ENCODE results near the gene ZMAT5.

Gene ZMAT5

GRCh38 chr22:29767171-29768051, 604 bp upstream of the ZMAT5 start, which contains the start of gene UQCR10:
TSS of gene UQCR10 (plus strand) at chr22:29767369. CDS start at chr22:29767399, 30 bp downstream.
- no peaks in the 10 kb centered on the region for H3K27me3 ChIP-seq
- H3K4me2 ChIP-seq, result peak within 1 kb of the TSS; percentile 79 to 95 (median 92)
- H3K4me3 ChIP-seq, result peak within 1 kb of the TSS; percentile 77 to 93 (median 84)
- H3K27ac ChIP-seq, result peak within 1 kb of the TSS; percentile 84 to 96 (median 90)
- H4K20me1 ChIP-seq, result peaks cover 0 to 24% (median 0%) of the 10 kb centered on the region in 11 experiments; a peak in 4 of 22 replicates
- peaks cover 35 to 48% (median 40%) of the 10 kb centered on the region in 10 experiments for H3K4me1 ChIP-seq
- peak within 1 kb of the TSS; percentile 84 to 94 (median 90) for H3K9ac ChIP-seq
- no peak for TF ChIP-seq Cebpa-rat (IDR thresholded peaks at IDR 0.05)
- H3K9me3 ChIP-seq (replicated peaks in 1 of 11), result no peaks in the 10 kb centered on the region
- peaks cover 23 to 37% (median 28%) of the 10 kb centered on the region in 11 experiments for H3K36me3 ChIP-seq

- no peaks in the 10 kb centered on the region for H3K9me3 ChIP-seq (replicated peaks in 1 of 11)
- peaks cover 0 to 24% (median 0%) of the 10 kb centered on the region in 11 experiments; a peak in 4 of 22 replicates for H4K20me1 ChIP-seq
- H3K27me3 ChIP-seq, result no peaks in the 10 kb centered on the region
- H3K36me3 ChIP-seq, result peaks cover 19 to 29% (median 23%) of the 10 kb centered on the region in 11 experiments
- H3K9ac ChIP-seq, result peak overlapping the region; percentile 84 to 94 (median 90)
- H3K4me1 ChIP-seq, result peaks cover 35 to 49% (median 40%) of the 10 kb centered on the region in 10 experiments
- H3K4me3 ChIP-seq, result peak overlapping the region; percentile 77 to 93 (median 84)
- H3K27ac ChIP-seq, result peak overlapping the region; percentile 84 to 96 (median 90)
- no peak for TF ChIP-seq Cebpa-rat (IDR thresholded peaks at IDR 0.05)
- peak overlapping the region; percentile 78 to 95 (median 92) for H3K4me2 ChIP-seq
Measured at GRCh38 chr22:29765905-29766631, 739 bp downstream of the ZMAT5 start.

GRCh38 chr22:29762263-29762662, 4.5 kb downstream of the ZMAT5 start:
- TF ChIP-seq Cebpa-rat (IDR thresholded peaks at IDR 0.05), result no peak
- Histone ChIP-seq H3K9me3 (replicated peaks in 1 of 11) (no peaks in the 10 kb centered on the region), H3K4me3 (no peak overlapping the region), H3K4me2 (no peak overlapping the region), H3K9ac (no peak overlapping the region), H3K36me3 (no peaks in the 10 kb centered on the region), H3K4me1 (peaks cover 44 to 67% (median 58%) of the 10 kb centered on the region in 10 experiments), H3K27ac (no peak overlapping the region), H4K20me1 (peaks cover 0 to 24% (median 0%) of the 10 kb centered on the region in 11 experiments; a peak in 2 of 22 replicates), H3K27me3 (no peaks in the 10 kb centered on the region)

GRCh38 chr22:29758959-29759358, 7.8 kb downstream of the ZMAT5 start:
- peak in 4 of 11 experiments; percentile 36 to 78 (median 46); a peak in 3 of 22 replicates for TF ChIP-seq Cebpa-rat (IDR thresholded peaks at IDR 0.05)
- peaks cover 0 to 35% (median 0%) of the 10 kb centered on the region in 11 experiments; a peak in 2 of 22 replicates for H4K20me1 ChIP-seq
- H3K9ac ChIP-seq, result peak overlapping the region; percentile 47 to 82 (median 74)
- no peaks in the 10 kb centered on the region for H3K27me3 ChIP-seq
- H3K4me1 ChIP-seq, result peaks cover 36 to 78% (median 68%) of the 10 kb centered on the region in 10 experiments
- peaks cover 0 to 6% (median 0%) of the 10 kb centered on the region in 11 experiments; a peak in 3 of 22 replicates for H3K36me3 ChIP-seq
- peak overlapping the region; percentile 43 to 91 (median 82) for H3K4me2 ChIP-seq
- peak overlapping the region in 10 of 11 experiments; percentile 11 to 91 (median 80); a peak in 19 of 22 replicates for H3K27ac ChIP-seq
- no peaks in the 10 kb centered on the region for H3K9me3 ChIP-seq (replicated peaks in 1 of 11)
- peak overlapping the region in 6 of 10 experiments; percentile 6 to 34 (median 28); a peak in 8 of 20 replicates for H3K4me3 ChIP-seq

GRCh38 chr22:29758068-29758622, 8.7 kb downstream of the ZMAT5 start:
- H3K27ac ChIP-seq, result peak overlapping the region in 9 of 11 experiments; percentile 37 to 91 (median 80); a peak in 17 of 22 replicates
- peak overlapping the region; percentile 43 to 91 (median 82); a peak in 21 of 22 replicates for H3K4me2 ChIP-seq

GRCh38 chr22:29757096-29757495, 9.7 kb downstream of the ZMAT5 start:
- no peaks in the 10 kb centered on the region for H3K9me3 ChIP-seq (replicated peaks in 1 of 11)
- H3K36me3 ChIP-seq, result peaks cover 0 to 15% (median 0%) of the 10 kb centered on the region in 11 experiments; a peak in 5 of 22 replicates
- peak overlapping the region in 5 of 11 experiments; percentile 3 to 82 (median 77); a peak in 6 of 22 replicates for H3K9ac ChIP-seq
- H3K4me1 ChIP-seq, result peaks cover 34 to 94% (median 83%) of the 10 kb centered on the region in 10 experiments
- no peak for TF ChIP-seq Cebpa-rat (IDR thresholded peaks at IDR 0.05)
- H3K27me3 ChIP-seq, result no peaks in the 10 kb centered on the region
- H4K20me1 ChIP-seq, result peaks cover 0 to 35% (median 0%) of the 10 kb centered on the region in 11 experiments; a peak in 2 of 22 replicates
- H3K4me3 ChIP-seq, result no peak overlapping the region
- H3K4me2 ChIP-seq, result peak overlapping the region in 9 of 11 experiments; percentile 58 to 91 (median 82); a peak in 18 of 22 replicates
- H3K27ac ChIP-seq, result peak overlapping the region in 6 of 11 experiments; percentile 80 to 91 (median 85); a peak in 11 of 22 replicates

More at GRCh38 chr22:29758068-29758622, 8.7 kb downstream of the ZMAT5 start:
- Histone ChIP-seq H3K36me3 (peaks cover 0 to 10% (median 0%) of the 10 kb centered on the region in 11 experiments; a peak in 4 of 22 replicates), H3K4me1 (peaks cover 32 to 83% (median 73%) of the 10 kb centered on the region in 10 experiments), H3K9me3 (replicated peaks in 1 of 11) (no peaks in the 10 kb centered on the region), H3K9ac (peak overlapping the region in 10 of 11 experiments; percentile 47 to 82 (median 74); a peak in 18 of 22 replicates), H3K27me3 (no peaks in the 10 kb centered on the region), H3K4me3 (peak overlapping the region in 5 of 10 experiments; percentile 6 to 34 (median 30); a peak in 5 of 20 replicates), H4K20me1 (peaks cover 0 to 35% (median 0%) of the 10 kb centered on the region in 11 experiments; a peak in 2 of 22 replicates)
- no peak for TF ChIP-seq Cebpa-rat (IDR thresholded peaks at IDR 0.05)

- peak overlapping the region in 5 of 11 experiments; percentile 48 to 73 (median 64); a peak in 6 of 22 replicates for H3K9ac ChIP-seq
- peak overlapping the region in 7 of 11 experiments; percentile 68 to 86 (median 84); a peak in 14 of 22 replicates for H3K27ac ChIP-seq
- TF ChIP-seq Cebpa-rat (IDR thresholded peaks at IDR 0.05), result no peak
- H3K4me1 ChIP-seq, result peaks cover 41 to 99% (median 91%) of the 10 kb centered on the region in 10 experiments
- H3K4me3 ChIP-seq, result no peak overlapping the region
- peaks cover 0 to 36% (median 0%) of the 10 kb centered on the region in 11 experiments; a peak in 2 of 22 replicates for H4K20me1 ChIP-seq
- H3K27me3 ChIP-seq, result no peaks in the 10 kb centered on the region
- H3K9me3 ChIP-seq (replicated peaks in 1 of 11), result no peaks in the 10 kb centered on the region
- H3K4me2 ChIP-seq, result peak overlapping the region in 9 of 11 experiments; percentile 25 to 88 (median 81); a peak in 13 of 22 replicates
- H3K36me3 ChIP-seq, result peaks cover 0 to 15% (median 0%) of the 10 kb centered on the region in 11 experiments; a peak in 5 of 22 replicates
Measured at GRCh38 chr22:29756341-29756740, 10.5 kb downstream of the ZMAT5 start.

All from BLaER1 treated with 17β-estradiol and CSF1 and Interleukin-3, amounts not matched to agents 10 nM and 100 nM (cell line).